HL-60 (cell line): ENCODE results near the gene CACNA2D3.

Experiments used
- DNase-seq, 2 experiments: peaks; one replicate each; pipeline ENCODE4 v3.0.0-alpha.2; 2010 to 2020; ENCODE audit warnings: low read depth in 1 of 2, low spot score in 1 of 2
- H3K27ac ChIP-seq: fragments of 250-450 bp; sonication (Bioruptor Pico); replicated peaks from 2 replicates; pipeline ENCODE4 v1.5.1; 2020; ENCODE audit warnings: mild to moderate bottlenecking, moderate library complexity
- H3K27me3 ChIP-seq: fragments of 250-450 bp; sonication (Bioruptor Pico); 2 replicates; pipeline ENCODE4 v1.5.1; 2021; ENCODE audit warnings: mild to moderate bottlenecking, moderate library complexity; ENCODE audit not compliant: insufficient read depth, poor library complexity, severe bottlenecking
- H3K4me3 ChIP-seq: replicated peaks from 2 replicates; pipeline ENCODE4 v1.5.1; 2011; ENCODE audit warnings: mild to moderate bottlenecking, control low read depth, low read length; ENCODE audit not compliant: insufficient read depth
- CTCF ChIP-seq: IDR thresholded peaks from one replicate; pipeline ENCODE4 v1.5.1; 2011; ENCODE audit warnings: low read length, control low read depth, inconsistent platforms; ENCODE audit not compliant: insufficient read depth
- GABPA ChIP-seq: IDR thresholded peaks from 2 replicates; pipeline ENCODE4 v1.6.1; 2012; ENCODE audit warnings: low read depth
- POLR2AphosphoS5 ChIP-seq: IDR thresholded peaks from 2 replicates; pipeline ENCODE4 v1.6.1; 2012; ENCODE audit warnings: low read depth
- REST ChIP-seq: IDR thresholded peaks from 2 replicates; pipeline ENCODE4 v1.6.1; 2012; ENCODE audit warnings: low read depth; ENCODE audit not compliant: insufficient replicate concordance
- SPI1 ChIP-seq: IDR thresholded peaks from 2 replicates; pipeline ENCODE4 v1.6.1; 2012; ENCODE audit warnings: low read depth, mild to moderate bottlenecking, borderline replicate concordance

CACNA2D3 gene

GRCh38 chr3:54772051-54772450, 649.7 kb downstream of the CACNA2D3 start:
- Histone ChIP-seq H3K27me3 (peaks cover 9% of the 10 kb centered on the region), H3K27ac (no peak overlapping the region), H3K4me3 (no peak overlapping the region)
- TF ChIP-seq SPI1 (no peak), REST (no peak), CTCF (no peak), POLR2AphosphoS5 (no peak), GABPA (no peak)
- no peak for DNase-seq

- DNase-seq = no peak
- Histone ChIP-seq H3K27me3 (peaks cover 9% of the 10 kb centered on the region), H3K4me3 (no peak overlapping the region), H3K27ac (no peak overlapping the region)
- TF ChIP-seq GABPA (no peak), SPI1 (no peak), CTCF (no peak), POLR2AphosphoS5 (no peak), REST (no peak)
These were observed 650.4 kb downstream of the CACNA2D3 start for GRCh38 chr3:54772746-54773145.

- Histone ChIP-seq H3K27ac (no peak overlapping the region), H3K27me3 (peaks cover 7% of the 10 kb centered on the region), H3K4me3 (no peak overlapping the region)
- DNase-seq = no peak
- TF ChIP-seq REST = no peak
- TF ChIP-seq SPI1 = no peak
These were observed 650.9 kb downstream of the CACNA2D3 start for GRCh38 chr3:54773271-54773670.

GRCh38 chr3:54776601-54777000, 654.2 kb downstream of the CACNA2D3 start:
- no peaks in the 10 kb centered on the region for H3K27me3 ChIP-seq
- TF ChIP-seq GABPA = no peak
- no peak for TF ChIP-seq POLR2AphosphoS5
- TF ChIP-seq REST = no peak
- TF ChIP-seq CTCF = no peak
- no peak overlapping the region for H3K4me3 ChIP-seq
- DNase-seq = no peak
- H3K27ac ChIP-seq = no peak overlapping the region
